Nephron (organoid): ENCODE data around the gene PLEKHA7.

Source experiments
- H3K27ac Mint-ChIP-seq, 3 experiments: 2 replicates each; pipeline ENCODE4 v1.8.0; 2020; ENCODE audit warnings: mixed read lengths in 3 of 3, mild to moderate bottlenecking in 2 of 3, moderate library complexity in 1 of 3
- H3K27me3 Mint-ChIP-seq: 2 replicates; pipeline ENCODE4 v1.8.0; 2021; ENCODE audit warnings: low read depth, mild to moderate bottlenecking, moderate library complexity, mixed read lengths
- H3K36me3 Mint-ChIP-seq: 2 replicates; pipeline ENCODE4 v1.8.0; 2020; ENCODE audit warnings: low read depth, mixed read lengths
- H3K4me1 Mint-ChIP-seq: 2 replicates; pipeline ENCODE4 v1.8.0; 2020; ENCODE audit warnings: mixed read lengths
- H3K4me3 Mint-ChIP-seq, 3 experiments: 2 replicates each; pipeline ENCODE4 v1.8.0; 2020; ENCODE audit warnings: mild to moderate bottlenecking in 3 of 3, mixed read lengths in 3 of 3, moderate library complexity in 2 of 3
- H3K9me3 Mint-ChIP-seq: 2 replicates; pipeline ENCODE4 v1.8.0; 2020; ENCODE audit warnings: mixed read lengths
- TF ChIP-seq, protein P1 (sequence below), 3 experiments: fragments of 200-600 bp; sonication (generic); IDR thresholded peaks; one replicate each; pipeline ENCODE4 v1.5.0; 2021; ENCODE audit warnings: antibody characterized with exemption in 3 of 3; ENCODE audit not compliant: unreplicated experiment in 3 of 3

Gene PLEKHA7

DNA sequence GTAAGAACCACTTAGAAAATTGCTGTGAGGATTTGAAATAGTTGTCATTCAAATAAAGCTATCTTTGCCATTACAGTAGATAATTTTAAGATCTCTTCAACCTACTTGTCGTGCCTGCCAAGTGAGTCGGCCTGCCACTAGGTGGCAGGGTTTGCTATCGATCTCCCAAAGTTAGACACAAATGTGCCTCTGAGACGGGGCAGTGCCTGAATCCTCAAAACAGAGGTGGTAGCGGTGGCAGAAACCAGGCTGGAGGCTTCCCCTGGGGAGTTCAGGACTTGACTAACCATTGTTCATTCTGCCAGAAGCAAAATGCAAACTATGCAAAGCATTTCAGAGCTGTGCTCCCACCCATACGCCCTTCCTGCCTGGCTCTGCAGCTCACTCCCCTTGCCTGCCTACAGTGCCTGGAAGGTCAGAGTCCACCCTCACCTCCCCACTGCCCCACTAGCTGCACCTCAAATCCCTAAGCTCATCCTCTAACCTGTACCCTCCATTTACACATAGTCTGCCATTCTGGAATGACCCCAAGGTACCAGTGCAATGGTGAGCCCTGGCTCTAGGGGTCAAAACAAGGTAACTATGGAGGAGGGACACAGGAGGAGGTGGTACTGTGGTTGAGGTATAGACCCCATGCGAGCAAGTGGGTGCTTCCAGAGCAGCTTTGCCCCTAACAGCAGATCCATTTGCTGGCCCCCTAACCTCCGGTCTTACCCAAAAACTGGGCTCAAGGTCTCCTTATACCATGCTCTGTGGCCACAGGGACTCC, 193.7 kb downstream of the PLEKHA7 start:
- Mint-ChIP-seq H3K9me3 (no peaks in the 10 kb centered on the region), H3K27me3 (no peaks in the 10 kb centered on the region), H3K4me1 (peaks cover 18% of the 10 kb centered on the region), H3K27ac (peak overlapping the region in 1 of 3 experiments; percentile 32), H3K36me3 (peaks cover 5% of the 10 kb centered on the region), H3K4me3 (no peak overlapping the region)
- TF ChIP-seq, protein P1, sequence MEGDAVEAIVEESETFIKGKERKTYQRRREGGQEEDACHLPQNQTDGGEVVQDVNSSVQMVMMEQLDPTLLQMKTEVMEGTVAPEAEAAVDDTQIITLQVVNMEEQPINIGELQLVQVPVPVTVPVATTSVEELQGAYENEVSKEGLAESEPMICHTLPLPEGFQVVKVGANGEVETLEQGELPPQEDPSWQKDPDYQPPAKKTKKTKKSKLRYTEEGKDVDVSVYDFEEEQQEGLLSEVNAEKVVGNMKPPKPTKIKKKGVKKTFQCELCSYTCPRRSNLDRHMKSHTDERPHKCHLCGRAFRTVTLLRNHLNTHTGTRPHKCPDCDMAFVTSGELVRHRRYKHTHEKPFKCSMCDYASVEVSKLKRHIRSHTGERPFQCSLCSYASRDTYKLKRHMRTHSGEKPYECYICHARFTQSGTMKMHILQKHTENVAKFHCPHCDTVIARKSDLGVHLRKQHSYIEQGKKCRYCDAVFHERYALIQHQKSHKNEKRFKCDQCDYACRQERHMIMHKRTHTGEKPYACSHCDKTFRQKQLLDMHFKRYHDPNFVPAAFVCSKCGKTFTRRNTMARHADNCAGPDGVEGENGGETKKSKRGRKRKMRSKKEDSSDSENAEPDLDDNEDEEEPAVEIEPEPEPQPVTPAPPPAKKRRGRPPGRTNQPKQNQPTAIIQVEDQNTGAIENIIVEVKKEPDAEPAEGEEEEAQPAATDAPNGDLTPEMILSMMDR (IDR thresholded peaks at IDR 0.05; ENCODE audit: unreplicated experiment in 3 of 3), result peak; percentile 81 to 91 (median 83)

DNA sequence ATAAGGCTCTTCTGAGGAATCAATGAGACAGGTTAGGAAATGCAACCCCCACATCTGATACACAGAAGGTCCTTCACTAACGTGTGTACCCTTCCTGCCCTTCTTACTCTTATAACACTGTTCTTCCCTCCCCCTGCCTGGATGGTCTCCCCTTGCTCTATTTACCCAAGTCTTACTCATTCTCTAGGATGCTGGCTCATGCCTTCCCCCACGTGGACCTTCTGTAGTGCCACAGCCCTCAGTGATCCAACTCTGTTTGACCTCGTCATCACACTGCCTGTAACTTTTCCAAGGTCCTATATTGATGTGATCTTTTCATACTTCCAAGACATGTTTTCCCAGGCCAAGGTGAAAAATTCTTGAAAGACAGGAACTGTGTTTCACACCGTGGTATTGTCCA, 195.9 kb downstream of the PLEKHA7 start:
- Mint-ChIP-seq H3K27ac (no peak overlapping the region), H3K4me1 (peaks cover 18% of the 10 kb centered on the region), H3K36me3 (no peaks in the 10 kb centered on the region), H3K9me3 (no peaks in the 10 kb centered on the region), H3K27me3 (peaks cover 7% of the 10 kb centered on the region), H3K4me3 (no peak overlapping the region)
- TF ChIP-seq, protein P1 (IDR thresholded peaks at IDR 0.05; ENCODE audit: unreplicated experiment in 3 of 3), result no peak

DNA sequence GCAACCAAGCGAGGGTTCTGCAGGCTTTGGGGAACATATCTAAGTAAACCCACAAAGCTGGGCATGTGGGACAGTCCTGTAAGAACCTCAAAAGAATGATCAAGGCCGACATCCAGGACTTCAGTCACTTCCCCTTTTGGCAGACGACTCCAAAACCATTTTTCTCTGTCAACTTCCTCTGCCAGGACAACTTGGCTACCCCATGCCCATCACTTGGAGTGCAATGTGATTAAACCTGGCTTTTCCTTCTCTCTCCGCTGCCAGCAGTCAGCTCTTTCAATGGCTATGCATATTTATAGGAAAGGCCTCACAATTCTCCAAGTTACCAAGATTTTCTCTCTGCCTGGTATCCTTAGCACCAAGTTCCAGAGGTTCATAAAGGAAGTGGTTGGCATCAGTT, 196.9 kb downstream of the PLEKHA7 start:
- Mint-ChIP-seq H3K9me3 (no peaks in the 10 kb centered on the region), H3K4me1 (peaks cover 18% of the 10 kb centered on the region), H3K36me3 (peaks cover 3% of the 10 kb centered on the region), H3K27me3 (peaks cover 7% of the 10 kb centered on the region), H3K4me3 (no peak overlapping the region), H3K27ac (no peak overlapping the region)
- TF ChIP-seq, protein P1 (IDR thresholded peaks at IDR 0.05; ENCODE audit: unreplicated experiment in 3 of 3), result no peak

DNA sequence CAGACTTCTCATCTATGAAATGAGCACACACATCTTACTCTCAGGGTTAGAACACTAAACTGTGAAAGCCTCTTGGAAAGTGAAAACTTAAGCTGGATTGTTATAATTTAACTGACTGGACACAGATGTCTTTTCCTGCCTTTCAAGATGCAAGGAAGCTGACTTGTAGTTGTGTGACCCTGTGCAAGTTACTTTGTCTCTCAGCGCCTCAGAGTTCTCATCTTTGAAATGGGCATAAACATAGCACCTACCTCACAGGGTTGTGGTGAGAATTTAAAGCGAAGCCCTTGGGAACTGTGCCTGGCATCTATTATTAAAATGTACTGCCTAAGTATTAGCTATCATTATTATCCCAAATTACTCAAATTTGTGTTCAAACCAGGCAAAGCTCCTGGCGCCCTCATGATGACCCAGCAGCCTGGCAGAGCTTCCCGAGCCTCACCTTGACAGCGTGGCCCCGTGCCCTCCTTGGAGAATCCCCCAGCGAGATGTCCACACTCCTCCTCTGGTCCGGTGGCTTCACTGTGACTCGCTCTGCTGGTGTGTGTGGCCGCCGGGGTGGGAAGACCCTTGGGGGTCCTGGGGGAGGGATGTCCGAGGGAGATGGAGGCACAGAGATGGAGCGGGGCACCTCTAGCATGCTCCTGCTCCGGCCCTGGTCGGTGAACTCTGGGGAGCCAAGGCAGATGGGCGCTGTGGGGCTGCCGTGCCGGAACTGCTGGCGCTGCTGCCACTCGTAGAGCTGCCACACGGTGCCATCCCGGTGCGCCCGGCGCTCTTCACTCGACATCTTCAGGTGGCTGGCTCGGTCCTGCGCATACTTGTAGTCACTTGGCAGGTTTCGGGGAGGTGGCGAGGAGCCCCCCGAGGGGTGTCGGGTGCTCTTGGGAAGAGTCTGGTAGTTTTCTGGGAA, 197.6 kb downstream of the PLEKHA7 start:
- H3K36me3 Mint-ChIP-seq, result peaks cover 6% of the 10 kb centered on the region
- H3K4me3 Mint-ChIP-seq, result no peak overlapping the region
- H3K27ac Mint-ChIP-seq, result no peak overlapping the region
- peaks cover 14% of the 10 kb centered on the region for H3K4me1 Mint-ChIP-seq
- peaks cover 7% of the 10 kb centered on the region for H3K27me3 Mint-ChIP-seq
- TF ChIP-seq, protein P1 (IDR thresholded peaks at IDR 0.05; ENCODE audit: unreplicated experiment in 3 of 3), result no peak
- H3K9me3 Mint-ChIP-seq, result no peaks in the 10 kb centered on the region

DNA sequence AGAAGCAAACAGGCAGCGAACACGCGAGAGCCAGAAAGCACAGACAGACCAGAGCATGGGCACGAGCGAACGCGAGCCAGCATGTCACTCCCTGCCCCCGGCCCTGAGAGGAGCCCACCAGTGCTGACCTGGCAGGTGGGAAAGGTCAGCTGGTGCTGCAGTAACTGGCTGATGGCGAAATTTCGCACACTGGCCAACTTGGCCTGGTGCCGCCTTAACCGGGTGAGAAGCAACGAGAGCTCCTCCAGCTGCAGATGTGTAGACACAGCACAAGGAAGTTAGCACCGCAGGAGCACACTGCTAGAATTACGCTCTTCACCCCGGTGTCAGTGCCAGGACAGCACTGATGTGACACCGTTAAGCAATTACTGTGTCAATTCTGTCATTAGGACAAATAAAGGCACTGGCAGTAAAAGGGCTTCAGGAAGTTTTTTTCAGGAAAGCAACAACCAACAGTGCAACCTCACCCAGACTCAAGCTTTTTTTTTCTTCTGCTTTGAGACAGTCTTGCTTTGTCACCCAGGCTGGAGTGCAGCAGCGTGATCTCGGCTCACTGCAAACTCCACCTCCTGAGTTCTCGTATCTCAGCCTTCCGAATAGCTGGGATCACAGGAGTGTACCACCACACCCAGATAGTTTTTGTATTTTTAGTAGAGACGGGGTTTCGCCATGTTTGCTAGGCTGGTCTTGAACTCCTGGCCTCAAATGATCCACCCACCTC, 199.0 kb downstream of the PLEKHA7 start:
- H3K27ac Mint-ChIP-seq, result no peak overlapping the region
- H3K36me3 Mint-ChIP-seq, result peaks cover 6% of the 10 kb centered on the region
- TF ChIP-seq, protein P1 (IDR thresholded peaks at IDR 0.05; ENCODE audit: unreplicated experiment in 3 of 3), result no peak
- no peak overlapping the region for H3K4me3 Mint-ChIP-seq
- peaks cover 7% of the 10 kb centered on the region for H3K27me3 Mint-ChIP-seq
- no peaks in the 10 kb centered on the region for H3K9me3 Mint-ChIP-seq
- H3K4me1 Mint-ChIP-seq, result peaks cover 3% of the 10 kb centered on the region
